SK-N-SH (cell line): Measurements from ENCODE around the gene TYK2. TPM values are rescaled to one million over a fixed set of nuclear protein-coding genes. Genes with fewer than 3 reads are reported as not detected.
A peak's percentile ranks its signal among the peaks of the same experiment; 100 is the strongest.

Source experiments
- CTCF ChIA-PET: fragments of 300-600, 350-600 bp; formaldehyde crosslinking; extraction: SDS; loops from one replicate; lab custom pipeline; 2021; lab: Yijun Ruan, JAX
- POLR2A ChIA-PET: fragments of 350-600 bp; sonication (Branson Sonifier 250); formaldehyde crosslinking; extraction: SDS; loops from one replicate; lab custom pipeline; 2020; ENCODE audit warnings: antibody characterized with exemption, inconsistent platforms; lab: Yijun Ruan, JAX
- DNase-seq: peaks from one replicate; pipeline ENCODE4 v3.0.0; 2012
- H2AFZ ChIP-seq: fragments of 200-600 bp; sonication (generic); 2 replicates; pipeline ENCODE4 v1.8.1; 2016; ENCODE audit warnings: antibody characterized with exemption, mild to moderate bottlenecking, low read depth
- H3F3A ChIP-seq: fragments of 200-600 bp; sonication (generic); replicated peaks from 2 replicates; pipeline ENCODE3; 2016; ENCODE audit warnings: antibody characterized with exemption, mild to moderate bottlenecking; ENCODE audit not compliant: insufficient read depth
- H3K27ac ChIP-seq, 2 experiments: fragments of 200-500 bp in 1 of 2; fragments of 200-600 bp in 1 of 2; sonication (Bioruptor generic) in 1 of 2; sonication (generic), shearing (Covaris generic) in 1 of 2; 2 replicates each; pipeline versions ENCODE4 v1.5.1 to v1.6.1; 2014 to 2016; ENCODE audit warnings: low read depth in 2 of 2, inconsistent platforms in 1 of 2, low read length in 1 of 2, mild to moderate bottlenecking in 1 of 2, mixed read lengths in 1 of 2
- H3K27me3 ChIP-seq: fragments of 200-600 bp; sonication (generic), shearing (Covaris generic); 2 replicates; pipeline ENCODE4 v1.6.1; 2016; ENCODE audit warnings: mixed run types; ENCODE audit not compliant: insufficient read depth
- H3K36me3 ChIP-seq, 2 experiments: fragments of 200-500 bp in 1 of 2; fragments of 200-600 bp in 1 of 2; sonication (Bioruptor generic) in 1 of 2; sonication (generic) in 1 of 2; replicated peaks in 1 of 2; 2 replicates each; pipeline versions ENCODE3 to v1.5.1; 2014 to 2016; ENCODE audit warnings: low read length in 1 of 2, mild to moderate bottlenecking in 1 of 2; ENCODE audit not compliant: insufficient read depth in 2 of 2, control insufficient read depth in 1 of 2
- H3K4me1 ChIP-seq, 2 experiments: fragments of 200-500 bp in 1 of 2; fragments of 200-600 bp in 1 of 2; sonication (Bioruptor generic) in 1 of 2; sonication (generic), shearing (Covaris generic) in 1 of 2; 2 replicates each; pipeline versions ENCODE4 v1.5.1 to v1.6.1; 2014 to 2016; ENCODE audit warnings: low read depth in 1 of 2, low read length in 1 of 2, mixed run types in 1 of 2; ENCODE audit not compliant: insufficient read depth in 2 of 2, control insufficient read depth in 1 of 2
- H3K4me2 ChIP-seq: fragments of 200-600 bp; sonication (generic), shearing (Covaris generic); 2 replicates; pipeline ENCODE4 v1.6.1; 2017; ENCODE audit warnings: mixed run types
- H3K4me3 ChIP-seq, 2 experiments: fragments of 200-500 bp in 1 of 2; fragments of 200-600 bp in 1 of 2; sonication (Bioruptor generic) in 1 of 2; sonication (generic), shearing (Covaris generic) in 1 of 2; 2 replicates each; pipeline versions ENCODE4 v1.5.1 to v1.8.1; 2014 to 2016; ENCODE audit warnings: low read depth in 2 of 2, inconsistent platforms in 1 of 2, low read length in 1 of 2, mild to moderate bottlenecking in 1 of 2, mixed read lengths in 1 of 2, moderate library complexity in 1 of 2
- H3K79me2 ChIP-seq: fragments of 200-600 bp; sonication (generic); 2 replicates; pipeline ENCODE4 v1.8.1; 2017; ENCODE audit warnings: mild to moderate bottlenecking; ENCODE audit not compliant: insufficient read depth
- H3K9ac ChIP-seq: fragments of 200-600 bp; sonication (generic); 2 replicates; pipeline ENCODE4 v1.6.1; 2017; ENCODE audit warnings: mixed run types
- H3K9me2 ChIP-seq: fragments of 200-600 bp; sonication (generic); 2 replicates; pipeline ENCODE4 v1.6.1; 2017; ENCODE audit warnings: mixed run types
- H3K9me3 ChIP-seq: fragments of 200-600 bp; sonication (generic); 2 replicates; pipeline ENCODE4 v1.6.1; 2017; ENCODE audit warnings: mixed run types, mild to moderate bottlenecking, moderate library complexity
- H4K20me1 ChIP-seq: fragments of 200-600 bp; sonication (generic); 2 replicates; pipeline ENCODE4 v1.6.1; 2017; ENCODE audit warnings: mild to moderate bottlenecking, mixed run types; ENCODE audit not compliant: insufficient read depth
- CHD2 ChIP-seq: fragments of 150-350 bp; IDR thresholded peaks from 2 replicates; pipeline ENCODE4 v1.6.1; 2018; ENCODE audit warnings: low read length; ENCODE audit not compliant: partially characterized antibody
- ELF1 ChIP-seq: IDR thresholded peaks from 2 replicates; pipeline ENCODE4 v1.4.0; 2012
- EZH2phosphoT487 ChIP-seq: fragments of 200-600 bp; sonication (generic); IDR thresholded peaks from 2 replicates; pipeline ENCODE4 v1.6.1; 2017; ENCODE audit warnings: low read depth, mixed run types, mild to moderate bottlenecking, antibody characterized with exemption, moderate library complexity, borderline replicate concordance
- FOSL2 ChIP-seq: IDR thresholded peaks from 2 replicates; pipeline ENCODE4 v1.4.0; 2012; ENCODE audit warnings: low read depth, mild to moderate bottlenecking, moderate library complexity, borderline replicate concordance
- FOXJ3 ChIP-seq: sonication (generic); formaldehyde crosslinking; IDR thresholded peaks from 2 replicates; pipeline ENCODE4 v1.5.1; 2020; ENCODE audit warnings: mild to moderate bottlenecking, missing genetic modification reagents
- FOXM1 ChIP-seq: IDR thresholded peaks from 2 replicates; pipeline ENCODE4 v1.4.0; 2012; ENCODE audit warnings: low read depth, mild to moderate bottlenecking
- GABPA ChIP-seq: IDR thresholded peaks from 2 replicates; pipeline ENCODE4 v1.4.0; 2012; ENCODE audit warnings: low read depth, mild to moderate bottlenecking
- GATA2 ChIP-seq: sonication (generic); formaldehyde crosslinking; IDR thresholded peaks from 2 replicates; pipeline ENCODE4 v1.5.0; 2020; ENCODE audit warnings: mild to moderate bottlenecking, missing genetic modification reagents
- MAX ChIP-seq: IDR thresholded peaks from 2 replicates; pipeline ENCODE4 v1.4.0; 2012; ENCODE audit warnings: low read depth
- MEF2A ChIP-seq: IDR thresholded peaks from 2 replicates; pipeline ENCODE4 v1.4.0; 2012; ENCODE audit warnings: low read depth, borderline replicate concordance
- MXI1 ChIP-seq: IDR thresholded peaks from 2 replicates; pipeline ENCODE4 v1.6.1; 2012; ENCODE audit warnings: mild to moderate bottlenecking, low read depth, low read length, improper control_type of control experiment
- NRF1 ChIP-seq: IDR thresholded peaks from 2 replicates; pipeline ENCODE4 v1.6.1; 2012; ENCODE audit warnings: low read depth, mild to moderate bottlenecking, low read length
- PBX3 ChIP-seq: IDR thresholded peaks from 2 replicates; pipeline ENCODE4; 2012
- POLR2AphosphoS5 ChIP-seq: IDR thresholded peaks from 2 replicates; pipeline ENCODE4 v1.6.1; 2012; ENCODE audit warnings: low read depth, low read length
- RAD21 ChIP-seq: IDR thresholded peaks from 2 replicates; pipeline ENCODE4 v1.6.1; 2012; ENCODE audit warnings: mild to moderate bottlenecking, low read length
- RCOR1 ChIP-seq: fragments of 150-350 bp; IDR thresholded peaks from 2 replicates; pipeline ENCODE4 v1.6.1; 2017; ENCODE audit warnings: antibody characterized with exemption, low read length
- REST ChIP-seq: IDR thresholded peaks from 2 replicates; pipeline ENCODE4 v1.6.1; 2012; ENCODE audit warnings: mild to moderate bottlenecking, low read depth, low read length, moderate library complexity
- RFX5 ChIP-seq: IDR thresholded peaks from 2 replicates; pipeline ENCODE4 v1.6.1; 2012; ENCODE audit warnings: mild to moderate bottlenecking, improper control_type of control experiment, low read length
- RXRA ChIP-seq: IDR thresholded peaks from 2 replicates; pipeline ENCODE4 v1.4.0; 2012; ENCODE audit warnings: low read depth, mild to moderate bottlenecking, borderline replicate concordance
- SIN3A ChIP-seq: IDR thresholded peaks from 2 replicates; pipeline ENCODE4 v1.6.1; 2012; ENCODE audit warnings: low read depth, mild to moderate bottlenecking, low read length, moderate library complexity, borderline replicate concordance
- SMC3 ChIP-seq: IDR thresholded peaks from 2 replicates; pipeline ENCODE4 v1.6.1; 2012; ENCODE audit warnings: low read depth, low read length, improper control_type of control experiment
- TAF1 ChIP-seq: IDR thresholded peaks from 2 replicates; pipeline ENCODE4 v1.6.1; 2012; ENCODE audit warnings: low read depth, mild to moderate bottlenecking, low read length, moderate library complexity, borderline replicate concordance
- TCF12 ChIP-seq: IDR thresholded peaks from 2 replicates; pipeline ENCODE4 v1.4.0; 2012
- TEAD4 ChIP-seq: IDR thresholded peaks from 2 replicates; pipeline ENCODE4 v1.4.0; 2012; ENCODE audit warnings: mild to moderate bottlenecking, borderline replicate concordance; ENCODE audit not compliant: insufficient read depth
- ZBTB33 ChIP-seq: IDR thresholded peaks from 2 replicates; pipeline ENCODE4 v1.4.0; 2012; ENCODE audit warnings: low read depth, borderline replicate concordance
- WGBS: methylation state at CpG from one replicate; pipeline ENCODE4 v1.1.6; 2017; ENCODE audit warnings: low lambda C conversion rate; 5-methylcytosine and 5-hydroxymethylcytosine counted together
- polyA plus RNA-seq, 3 experiments: library from polyadenylated mRNA; depleted of rRNA; stranded (reverse); fragments of >200 nt; gene quantifications; 2 replicates each; pipeline ENCODE4 v1.2.3, GENCODE V29; 2012

Gene TYK2
- polyA plus RNA-seq, 1 of the 3 experiments (the other 2 are of a cell fraction), result 44.6 TPM

- Histone ChIP-seq H3K4me3 (peak within 1 kb of the TSS; percentile 89 to 98), H3K36me3 (peaks cover 7 to 15% of the 10 kb centered on the region in 2 experiments), H3K4me2 (peak within 1 kb of the TSS; percentile 96), H2AFZ (peak within 1 kb of the TSS; percentile 94), H3K27ac (peak within 1 kb of the TSS; percentile 75 to 80), H3K9ac (peak within 1 kb of the TSS; percentile 94), H3K9me2 (no peaks in the 10 kb centered on the region), H3F3A (no peaks in the 10 kb centered on the region), H3K79me2 (peaks cover 50% of the 10 kb centered on the region), H3K4me1 (peaks cover 9 to 15% of the 10 kb centered on the region in 2 experiments; a peak in 3 of 4 replicates), H3K9me3 (no peaks in the 10 kb centered on the region), H3K27me3 (no peaks in the 10 kb centered on the region), H4K20me1 (peaks cover 35% of the 10 kb centered on the region)
- CTCF ChIA-PET, result interaction anchor here (0.6 to 14.8 kb wide), 25 partner anchors 9 to 658 kb away, joined by 3 to 313 read pairs (median 4); partner anchors contain the start of genes ICAM1, ICAM5, PDE4A and QTRT1
- DNase-seq, result peak; percentile 98
- POLR2A ChIA-PET, result interaction anchor here (1.0 kb wide), 1 partner anchor 70 kb away, joined by 3 read pairs; no protein-coding TSS in a partner anchor
- WGBS, result under 1% methylated on average over 19 of the region's 69 CpGs
- TF ChIP-seq PBX3 (no peak), TAF1 (peak; percentile 94), TEAD4 (no peak), FOSL2 (no peak), SMC3 (no peak), POLR2AphosphoS5 (peak; percentile 96), RCOR1 (no peak), RFX5 (no peak), NRF1 (no peak), FOXJ3 (CRISPR knock-in tag) (no peak), MAX (peak; percentile 60; the same call in 1 of the 2 replicates), GABPA (peak; percentile 94), ZBTB33 (no peak), REST (no peak), TCF12 (no peak), SIN3A (peak; percentile 89), ELF1 (peak; percentile 64), GATA2 (CRISPR knock-in tag) (no peak), MEF2A (no peak), MXI1 (peak; percentile 83), RXRA (no peak), RAD21 (no peak), FOXM1 (no peak), EZH2phosphoT487 (no peak), CHD2 (peak; percentile 34)
These were observed 23.0 kb upstream of the TYK2 start, which contains the start of gene CDC37 for GRCh38 chr19:10403137-10404021. Gene CDC37, minus strand, starts transcription at chr19:10403542. Its CDS starts 63 bp downstream, at chr19:10403479.
